Stimulated activated CD4-positive, alpha-beta T cell treated with anti-CD3 and anti-CD28 coated beads, Interleukin-1b, Interleukin-23, amount 100 ng/mL, for 24 hours (primary cell): ENCODE data around the gene ADRA2C.

Experiments
- DNase-seq, 4 experiments: peaks; one replicate each; pipeline ENCODE4 v3.0.0-alpha.2; 2020; ENCODE audit warnings: low read depth in 4 of 4, low spot score in 1 of 4

ADRA2C gene

DNA sequence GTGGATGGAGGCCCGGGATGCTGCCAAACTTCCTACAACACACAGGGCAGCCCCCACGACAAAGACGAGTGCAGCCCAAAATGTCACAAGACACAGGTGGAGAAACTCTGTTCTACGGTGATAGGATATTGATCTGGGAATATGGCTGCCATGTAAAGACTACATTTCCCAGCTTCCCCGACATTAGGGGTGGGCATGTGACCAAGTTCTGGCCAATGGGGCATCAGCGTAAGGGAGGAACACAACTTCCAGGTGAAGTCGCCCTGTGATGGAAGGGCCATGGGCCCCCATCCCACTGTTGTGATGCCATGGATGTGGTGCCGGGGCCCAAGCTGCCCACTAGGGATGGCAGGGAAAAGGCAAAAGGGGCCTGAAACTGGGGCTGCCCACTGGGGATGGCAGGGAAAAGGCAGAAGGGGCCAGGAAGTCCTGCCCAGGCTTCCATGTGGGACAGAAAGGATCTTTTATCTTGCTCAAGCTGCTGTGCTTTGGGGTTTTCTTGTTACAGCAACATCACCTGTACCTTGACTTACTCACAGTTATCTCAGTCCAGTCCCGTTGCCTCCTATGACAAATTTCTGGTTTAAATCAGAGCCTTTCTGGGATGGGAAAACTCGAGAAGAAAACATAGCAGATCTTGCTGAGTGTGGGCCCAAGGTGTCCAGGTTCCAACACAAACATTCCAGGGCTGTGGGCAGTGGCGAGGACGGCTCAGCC is 9.7 kb upstream of the ADRA2C start:
- DNase-seq: no peak

DNA sequence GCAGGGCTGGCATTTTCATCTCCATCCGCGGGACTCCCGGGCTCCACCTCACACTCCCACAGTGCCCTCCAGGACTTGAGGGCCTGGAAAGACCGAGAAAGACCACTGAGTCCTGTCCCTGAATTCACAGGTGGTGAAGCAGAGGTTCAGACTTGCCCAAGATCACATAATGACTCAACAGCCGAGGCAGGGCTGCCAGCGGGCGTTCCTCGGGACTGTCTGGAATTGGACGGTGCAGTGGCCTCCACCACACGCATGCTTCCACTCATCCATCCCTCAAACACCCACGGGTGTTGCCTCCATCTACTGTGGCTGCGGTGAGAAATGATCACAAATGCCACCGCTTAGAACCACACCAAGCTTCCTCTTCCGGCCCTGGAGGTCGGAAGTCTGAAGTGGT is 6.9 kb upstream of the ADRA2C start:
- DNase-seq: no peak

DNA sequence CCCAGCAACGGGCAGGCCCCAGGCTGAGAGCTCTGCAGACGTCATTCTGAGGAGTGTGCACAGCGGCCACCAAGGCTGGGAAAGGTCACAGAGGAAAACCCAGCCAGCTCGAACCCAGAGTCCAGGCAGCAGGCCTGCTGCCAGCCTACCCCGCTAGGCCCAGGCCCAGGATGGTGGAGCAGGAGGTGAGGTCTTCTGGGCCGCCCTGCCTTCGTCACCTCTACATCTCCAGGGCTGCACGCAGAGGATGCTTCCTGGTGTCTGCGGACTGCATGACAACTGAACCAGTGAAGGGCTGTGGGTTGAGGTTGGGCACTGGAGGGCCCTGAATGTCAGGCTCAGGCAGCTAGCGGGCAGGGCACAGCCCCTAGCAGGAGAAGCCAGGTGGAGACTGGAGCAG is 5.8 kb upstream of the ADRA2C start:
- DNase-seq: no peak

DNA sequence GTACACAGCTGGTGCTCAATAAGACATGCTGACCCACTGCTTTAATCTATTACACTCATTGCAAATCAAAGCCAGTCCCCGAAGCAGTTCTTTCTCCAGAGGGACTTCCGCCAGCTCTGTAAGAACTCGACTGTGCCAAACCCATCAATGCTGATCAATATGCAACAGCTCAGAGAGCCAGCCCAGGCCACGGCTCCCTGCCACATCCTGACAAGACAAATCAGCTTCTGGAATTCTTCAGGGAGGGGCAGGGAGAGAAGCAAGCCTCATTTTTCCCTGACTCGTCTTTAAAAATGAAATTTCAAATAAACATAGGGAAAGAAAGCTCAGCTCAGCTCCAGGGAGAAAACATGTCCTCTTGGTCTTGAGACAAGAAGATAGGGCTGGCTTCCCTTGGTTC is 5.3 kb upstream of the ADRA2C start:
- no peak for DNase-seq

DNA sequence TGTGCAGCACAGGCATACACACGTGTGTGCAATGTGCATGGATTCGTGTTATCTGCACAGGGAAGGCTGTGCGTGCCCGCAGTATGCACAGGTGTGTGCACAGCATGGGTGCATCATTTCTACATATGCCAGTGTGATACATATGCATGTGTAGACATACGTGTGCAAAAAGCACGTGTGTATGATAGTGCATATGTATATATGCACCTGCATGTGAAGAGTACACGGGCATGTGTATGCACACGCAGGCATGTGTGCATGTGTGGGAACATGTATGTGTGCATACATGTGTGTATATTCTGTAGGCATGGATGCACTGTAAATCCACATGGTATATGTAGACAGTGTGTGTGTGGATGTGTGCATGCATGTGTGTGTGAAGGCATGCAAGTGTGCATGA is 3.9 kb upstream of the ADRA2C start:
- DNase-seq: no peak

DNA sequence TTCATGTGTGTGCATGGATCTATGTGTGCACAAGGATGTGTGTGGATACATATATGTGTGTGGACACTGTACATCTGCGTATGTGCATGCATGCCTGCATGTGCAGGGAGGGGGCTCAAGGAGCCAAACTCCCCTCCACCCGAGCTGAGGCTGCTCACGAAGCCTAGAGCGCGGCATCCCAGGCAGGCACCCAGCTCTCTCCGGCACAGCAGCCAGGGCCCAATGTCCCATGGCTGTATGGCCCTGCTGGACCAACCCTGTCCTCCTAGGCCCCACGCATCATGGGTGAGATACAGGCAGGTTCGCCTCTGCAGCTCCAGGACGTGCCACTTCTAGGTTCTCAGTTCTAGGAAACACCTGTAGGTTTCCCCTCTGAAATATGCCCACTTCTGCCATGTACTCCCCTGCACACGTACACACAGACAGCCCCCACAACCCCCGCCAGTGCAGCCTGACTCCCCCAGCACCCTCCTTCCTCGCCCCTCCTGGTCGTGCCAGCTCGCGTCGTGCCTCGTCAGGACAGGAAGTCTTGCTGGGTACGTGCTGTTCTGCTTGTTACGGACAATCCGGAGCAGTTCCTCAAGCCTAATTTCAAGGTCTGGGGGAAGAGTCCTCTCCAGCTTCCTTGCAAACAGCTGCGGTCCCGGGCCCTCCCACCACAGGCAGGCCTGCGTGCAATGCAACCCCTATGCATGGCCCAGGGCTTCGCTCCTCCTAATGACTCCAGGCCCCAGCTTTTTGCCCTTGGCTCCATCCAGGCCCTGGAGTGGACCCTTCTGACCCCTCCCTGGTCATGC is 3.2 kb upstream of the ADRA2C start:
- no peak for DNase-seq

DNA sequence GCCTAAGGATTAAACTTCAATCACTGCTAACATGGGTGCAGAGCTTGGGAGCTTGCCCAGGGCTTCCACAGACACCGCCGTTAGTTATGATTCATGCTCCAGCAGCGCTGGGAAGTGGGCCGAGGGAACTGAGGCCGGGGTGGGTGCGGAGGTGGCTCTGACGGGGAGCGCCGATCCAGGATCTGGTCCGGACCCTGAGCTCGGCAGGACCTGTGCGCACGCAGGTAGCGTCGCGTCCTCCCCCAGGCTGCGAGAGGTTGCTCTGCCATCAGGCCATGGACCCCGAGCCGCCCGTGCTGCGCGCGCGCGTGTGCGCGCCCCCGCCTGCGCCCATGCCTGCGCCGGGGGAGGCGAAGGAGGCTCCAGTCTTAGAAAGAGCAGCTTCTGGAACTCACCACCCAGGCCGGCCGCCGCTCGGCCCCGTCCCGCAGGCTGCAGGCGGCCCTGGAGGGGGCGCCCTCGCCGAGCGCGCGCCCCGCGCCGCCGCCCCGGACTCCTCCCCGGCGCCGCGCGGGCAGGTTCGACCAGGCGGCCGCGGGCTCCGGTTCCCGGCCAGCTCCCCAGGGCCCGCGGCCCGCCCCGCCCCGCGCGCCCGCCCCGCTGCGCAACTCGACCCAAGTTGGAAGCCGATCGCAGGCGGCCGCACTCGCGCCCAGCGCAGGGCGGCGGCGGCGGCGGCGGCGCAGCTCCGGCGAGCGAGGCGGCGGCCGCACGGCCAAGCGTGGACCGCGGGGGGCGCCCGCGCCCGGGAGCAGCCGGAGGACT is 732 bp upstream of the ADRA2C start:
- no peak for DNase-seq

DNA sequence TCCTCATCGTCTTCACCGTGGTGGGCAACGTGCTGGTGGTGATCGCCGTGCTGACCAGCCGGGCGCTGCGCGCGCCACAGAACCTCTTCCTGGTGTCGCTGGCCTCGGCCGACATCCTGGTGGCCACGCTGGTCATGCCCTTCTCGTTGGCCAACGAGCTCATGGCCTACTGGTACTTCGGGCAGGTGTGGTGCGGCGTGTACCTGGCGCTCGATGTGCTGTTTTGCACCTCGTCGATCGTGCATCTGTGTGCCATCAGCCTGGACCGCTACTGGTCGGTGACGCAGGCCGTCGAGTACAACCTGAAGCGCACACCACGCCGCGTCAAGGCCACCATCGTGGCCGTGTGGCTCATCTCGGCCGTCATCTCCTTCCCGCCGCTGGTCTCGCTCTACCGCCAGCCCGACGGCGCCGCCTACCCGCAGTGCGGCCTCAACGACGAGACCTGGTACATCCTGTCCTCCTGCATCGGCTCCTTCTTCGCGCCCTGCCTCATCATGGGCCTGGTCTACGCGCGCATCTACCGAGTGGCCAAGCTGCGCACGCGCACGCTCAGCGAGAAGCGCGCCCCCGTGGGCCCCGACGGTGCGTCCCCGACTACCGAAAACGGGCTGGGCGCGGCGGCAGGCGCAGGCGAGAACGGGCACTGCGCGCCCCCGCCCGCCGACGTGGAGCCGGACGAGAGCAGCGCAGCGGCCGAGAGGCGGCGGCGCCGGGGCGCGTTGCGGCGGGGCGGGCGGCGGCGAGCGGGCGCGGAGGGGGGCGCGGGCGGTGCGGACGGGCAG is 792 bp downstream of the ADRA2C start:
- DNase-seq: no peak

DNA sequence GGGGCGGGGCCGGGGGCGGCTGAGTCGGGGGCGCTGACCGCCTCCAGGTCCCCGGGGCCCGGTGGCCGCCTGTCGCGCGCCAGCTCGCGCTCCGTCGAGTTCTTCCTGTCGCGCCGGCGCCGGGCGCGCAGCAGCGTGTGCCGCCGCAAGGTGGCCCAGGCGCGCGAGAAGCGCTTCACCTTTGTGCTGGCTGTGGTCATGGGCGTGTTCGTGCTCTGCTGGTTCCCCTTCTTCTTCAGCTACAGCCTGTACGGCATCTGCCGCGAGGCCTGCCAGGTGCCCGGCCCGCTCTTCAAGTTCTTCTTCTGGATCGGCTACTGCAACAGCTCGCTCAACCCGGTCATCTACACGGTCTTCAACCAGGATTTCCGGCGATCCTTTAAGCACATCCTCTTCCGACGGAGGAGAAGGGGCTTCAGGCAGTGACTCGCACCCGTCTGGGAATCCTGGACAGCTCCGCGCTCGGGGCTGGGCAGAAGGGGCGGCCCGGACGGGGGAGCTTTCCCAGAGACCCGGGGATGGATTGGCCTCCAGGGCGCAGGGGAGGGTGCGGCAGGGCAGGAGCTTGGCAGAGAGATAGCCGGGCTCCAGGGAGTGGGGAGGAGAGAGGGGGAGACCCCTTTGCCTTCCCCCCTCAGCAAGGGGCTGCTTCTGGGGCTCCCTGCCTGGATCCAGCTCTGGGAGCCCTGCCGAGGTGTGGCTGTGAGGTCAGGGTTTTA is 1.5 kb downstream of the ADRA2C start:
- no peak for DNase-seq

DNA sequence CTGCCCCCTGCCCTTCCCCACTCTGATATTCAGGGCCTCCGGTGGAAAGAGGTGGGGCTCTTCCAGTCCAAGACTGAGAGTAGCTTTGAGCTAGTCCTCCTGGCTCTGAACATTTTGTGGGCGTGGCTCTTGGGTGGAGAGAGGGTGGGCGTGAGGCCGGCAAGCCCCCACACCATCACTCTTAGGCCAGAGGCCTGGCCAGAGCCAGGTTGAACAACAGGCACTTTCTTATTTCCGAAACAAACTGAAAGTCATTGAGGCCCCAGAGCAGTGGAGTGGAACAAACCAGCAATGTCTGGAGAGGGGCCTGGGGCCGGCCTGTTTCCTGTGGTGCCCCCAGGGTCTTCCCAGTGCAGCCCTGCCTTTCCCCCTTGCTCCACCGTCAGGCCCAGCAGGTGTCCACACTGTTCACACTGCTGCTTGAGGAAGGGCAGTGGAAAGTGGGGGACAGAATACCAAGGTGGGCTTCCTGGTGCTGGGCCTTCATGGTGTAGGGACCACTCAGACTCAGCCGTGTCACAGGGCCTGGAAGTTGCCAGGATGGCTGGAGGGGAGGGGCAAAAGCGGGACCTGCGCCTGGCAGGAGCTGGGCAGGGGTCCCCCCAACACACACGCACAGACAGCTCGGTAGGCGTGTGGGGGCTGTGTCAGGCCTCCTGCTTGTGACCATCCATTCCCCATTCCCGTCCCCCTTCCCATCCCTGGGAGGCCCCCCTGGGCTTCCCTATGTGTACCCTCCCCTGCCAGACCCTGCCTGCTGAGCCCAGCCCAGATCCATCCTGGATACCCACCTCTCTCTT is 2.9 kb downstream of the ADRA2C start:
- no peak for DNase-seq

DNA sequence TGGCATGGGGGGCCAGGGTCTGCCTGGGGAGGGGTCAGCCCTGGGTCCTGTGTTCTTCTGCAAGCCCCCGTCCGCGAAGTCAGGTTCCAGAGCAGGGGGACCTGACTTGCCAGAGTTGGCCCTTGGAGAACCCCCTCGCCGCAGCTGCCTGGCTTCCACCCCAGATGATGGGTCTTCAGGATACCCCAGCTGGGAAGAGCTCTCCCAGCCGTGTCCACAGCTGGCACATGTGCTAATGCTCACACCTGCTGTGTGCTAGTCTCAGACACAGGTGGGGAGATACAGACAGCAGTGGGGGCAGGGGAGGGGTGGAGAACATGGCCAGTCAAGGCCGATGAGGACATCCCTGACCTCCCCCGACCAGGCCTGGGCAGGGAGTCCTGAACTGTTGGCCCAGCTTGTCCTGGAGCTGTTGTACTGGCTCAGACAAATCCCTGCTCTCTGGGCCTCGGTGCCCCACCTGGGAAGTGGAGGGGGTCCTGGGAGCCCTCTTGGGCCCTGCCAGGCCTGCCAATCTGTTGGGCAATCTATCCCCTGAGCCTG is 3.5 kb downstream of the ADRA2C start:
- DNase-seq: no peak

DNA sequence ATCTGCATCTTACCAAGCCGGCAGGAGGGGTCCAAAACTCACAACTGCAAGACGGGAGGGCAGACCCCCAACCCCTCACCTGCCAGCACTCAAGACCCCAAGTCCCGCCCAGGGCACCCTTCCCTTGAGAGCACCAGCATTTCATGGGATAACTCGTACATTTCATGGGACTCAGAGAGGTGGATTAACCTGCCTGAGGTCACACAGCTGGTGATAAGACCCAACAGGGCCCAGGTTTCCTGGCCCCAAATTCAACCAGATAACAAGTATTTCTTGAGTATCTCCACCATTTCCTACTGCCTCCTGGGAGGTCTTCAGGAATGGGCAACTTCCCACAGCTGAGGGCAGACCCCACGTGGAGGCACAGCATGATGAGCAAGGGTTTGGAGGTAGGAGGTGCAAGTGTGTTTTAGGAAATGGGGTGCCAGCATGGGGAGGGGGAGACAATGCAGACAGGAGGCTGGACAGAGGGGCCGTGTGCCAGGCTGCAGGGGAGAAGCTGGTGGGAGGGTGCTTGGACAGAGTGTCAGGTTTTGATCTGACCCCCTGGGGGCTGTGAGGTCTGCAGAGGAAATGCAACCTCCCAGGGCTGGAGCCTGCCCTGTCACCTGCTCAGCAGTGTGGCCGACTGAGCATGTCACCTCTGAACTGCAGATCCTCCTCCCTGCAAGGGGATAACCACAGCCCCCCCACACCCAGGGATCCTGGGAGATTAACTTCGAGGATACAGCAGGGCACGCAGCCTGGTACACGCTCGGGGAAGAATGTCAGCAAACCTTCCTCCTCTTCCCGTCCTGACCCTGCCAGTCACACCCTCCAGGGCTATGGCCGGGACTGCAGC is 4.4 kb downstream of the ADRA2C start:
- DNase-seq: no peak

DNA sequence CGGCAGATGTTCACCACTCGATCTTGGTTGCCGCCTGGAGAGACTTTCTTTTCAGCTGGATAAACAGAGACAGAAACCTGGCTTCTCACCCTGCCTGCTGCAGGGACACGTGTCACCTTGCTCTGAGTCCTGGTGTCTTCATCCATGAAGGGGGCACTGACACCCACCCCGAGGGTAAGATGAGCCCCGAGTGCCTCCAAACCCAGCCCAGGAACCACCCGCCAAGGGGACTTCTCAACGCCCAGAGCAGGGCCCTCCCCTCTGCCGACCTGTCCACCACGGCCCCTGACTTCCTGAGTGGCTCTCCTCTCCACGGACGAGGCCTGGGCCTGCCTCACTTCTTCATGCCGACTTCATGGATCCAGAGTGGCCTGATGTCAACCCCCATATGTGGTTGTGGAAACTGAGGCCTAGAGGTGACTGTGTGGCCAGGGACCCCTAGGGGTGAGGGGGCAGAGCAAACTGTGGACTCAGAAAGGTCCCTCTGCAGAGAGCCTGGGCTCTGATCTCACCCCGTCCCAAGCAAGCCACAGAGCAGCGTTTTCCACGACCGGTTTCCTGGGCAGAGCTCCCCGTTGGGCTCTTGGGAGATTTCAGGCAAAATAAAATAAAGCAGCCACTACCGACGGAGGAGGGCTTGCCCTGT is 5.1 kb downstream of the ADRA2C start:
- DNase-seq: no peak

DNA sequence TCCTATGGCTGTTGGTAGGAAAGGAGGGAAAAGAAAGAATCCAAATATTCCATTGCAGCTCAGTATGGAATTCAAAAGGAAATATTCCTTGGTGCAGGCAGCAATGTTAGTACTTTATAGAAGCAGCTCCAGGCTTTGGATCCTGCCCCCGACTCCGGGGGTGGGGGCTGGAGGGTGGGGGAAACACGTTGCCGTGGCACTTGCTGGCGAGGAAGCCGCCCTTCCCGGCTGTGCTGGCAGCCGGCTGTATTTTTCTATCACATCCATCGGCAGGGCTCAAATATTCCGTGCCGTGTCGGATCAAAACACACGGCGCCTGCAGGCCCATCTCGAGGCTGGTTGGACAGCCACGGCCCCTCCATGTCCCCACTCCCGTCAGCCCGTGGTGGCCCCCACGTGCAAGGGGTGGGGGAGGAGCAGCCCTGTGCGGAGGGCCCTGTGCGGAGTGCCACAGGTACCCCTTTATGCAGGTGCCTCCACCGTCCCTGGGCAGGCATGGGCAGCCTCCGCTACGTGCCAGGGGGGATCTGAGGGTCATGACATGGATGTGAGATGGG is 5.8 kb downstream of the ADRA2C start:
- DNase-seq: no peak

DNA sequence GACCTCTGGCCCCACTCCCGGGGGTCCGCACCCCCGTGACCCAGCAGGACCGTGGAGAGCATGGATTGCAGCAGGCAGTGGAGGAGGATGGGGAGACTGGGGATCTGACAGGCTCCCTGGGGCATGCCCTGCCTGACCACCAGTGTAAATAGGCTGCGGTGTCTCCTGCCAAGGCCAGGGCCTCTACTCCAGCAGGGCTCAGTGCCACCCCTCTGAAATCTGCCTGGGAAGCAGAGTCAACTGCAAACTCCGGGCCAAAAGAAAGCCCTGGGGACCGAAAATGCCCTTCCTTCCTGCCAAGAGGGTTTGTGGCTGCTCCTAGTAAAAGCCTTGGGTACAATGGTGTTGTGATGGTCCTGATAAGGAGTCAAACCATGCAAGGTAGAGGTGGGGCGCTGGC is 6.4 kb downstream of the ADRA2C start:
- DNase-seq: no peak

DNA sequence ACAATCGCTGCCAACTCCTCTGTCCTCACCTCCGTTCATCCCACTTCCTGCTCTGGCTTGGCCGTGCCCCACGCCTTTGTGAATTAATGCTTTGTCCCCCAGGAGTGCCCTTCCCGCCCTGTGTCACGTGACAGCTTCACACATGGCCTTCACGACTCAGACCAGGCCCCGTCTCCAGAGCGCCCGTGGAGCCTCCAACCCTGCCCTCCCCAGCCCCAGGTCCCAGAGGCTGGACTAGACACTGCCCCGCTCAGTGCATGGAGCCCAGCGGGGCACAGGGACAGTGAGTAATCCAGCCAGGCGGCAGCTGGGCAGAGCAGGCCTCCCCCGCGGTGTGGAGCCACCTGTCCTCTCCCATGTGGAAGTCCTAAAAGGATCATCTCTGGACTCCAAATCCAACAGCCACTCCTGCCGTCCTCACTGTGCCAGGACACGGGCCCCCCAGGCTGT is 7.4 kb downstream of the ADRA2C start:
- no peak for DNase-seq

DNA sequence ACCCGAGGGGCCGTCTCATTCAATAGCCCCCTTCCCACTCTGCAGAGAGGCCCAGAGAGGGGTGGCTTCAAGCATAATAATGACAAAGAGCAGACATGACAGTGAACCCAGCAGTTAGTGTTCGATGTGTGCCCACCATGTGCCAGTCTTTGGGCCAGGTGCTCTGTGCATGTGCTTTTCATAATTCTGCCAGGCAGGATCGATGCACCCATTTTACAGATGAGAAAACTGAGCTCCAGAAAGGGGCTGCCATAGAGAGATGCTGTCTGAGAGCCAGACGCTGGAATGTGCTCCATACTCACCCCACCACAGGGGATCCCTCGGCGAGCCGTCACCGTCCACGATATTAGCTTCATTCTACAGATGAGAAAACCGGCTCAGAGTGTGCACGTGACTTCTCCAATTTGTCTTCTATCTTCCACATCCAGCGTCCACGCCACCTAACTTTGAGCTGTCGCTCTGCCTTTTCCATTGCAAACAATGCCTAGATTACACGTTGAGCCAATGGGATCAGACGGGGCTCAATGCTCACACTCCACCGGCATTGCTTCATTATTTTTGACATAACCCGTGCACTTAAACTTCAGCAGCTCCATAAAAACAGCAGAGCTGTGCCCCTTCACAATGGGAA is 8.2 kb downstream of the ADRA2C start:
- DNase-seq: no peak
